ENCODE results near the gene ITGBL1. TPM values are rescaled to one million over a fixed set of nuclear protein-coding genes. Genes with fewer than 3 reads are reported as not detected.

ITGBL1 gene
- polyA plus RNA-seq, 3 donors, result not detected

- WGBS (ENCODE audit: insufficient coverage), result no CpG with 5 or more reads among the region's 5 CpGs
- Histone ChIP-seq H3K27me3 (ENCODE audit: control insufficient read depth in 2 of 2, insufficient read depth in 2 of 2, low read length in 2 of 2) (no peaks in the 10 kb centered on the region), H3K27ac (ENCODE audit: low read depth in 1 of 2, low read length in 2 of 2) (no peak overlapping the region), H3K36me3 (replicated peaks in 1 of 2; ENCODE audit: control insufficient read depth in 1 of 2, insufficient read depth in 2 of 2, low read length in 2 of 2) (no peaks in the 10 kb centered on the region), H3K4me1 (ENCODE audit: control insufficient read depth in 1 of 2, insufficient read depth in 2 of 2, low read length in 2 of 2) (no peaks in the 10 kb centered on the region), H3K9me3 (replicated peaks in 1 of 2; ENCODE audit: control insufficient read depth in 1 of 2, insufficient read depth in 1 of 2, low read length in 2 of 2) (no peaks in the 10 kb centered on the region), H4K20me1 (ENCODE audit: insufficient read depth, low read length) (no peaks in the 10 kb centered on the region), H2AFZ (ENCODE audit: insufficient read depth, low read depth, low read length, poor library complexity, severe bottlenecking) (no peak overlapping the region), H3K4me2 (replicated peaks; ENCODE audit: extremely low read depth, low read length, poor library complexity, severe bottlenecking) (no peak overlapping the region), H3K79me2 (ENCODE audit: insufficient read depth, low read length) (no peaks in the 10 kb centered on the region), H3K9ac (ENCODE audit: insufficient read depth, low read length, poor library complexity, severe bottlenecking) (no peak overlapping the region), H3K4me3 (replicated peaks in 1 of 3; ENCODE audit: low read depth in 2 of 3, low read length in 3 of 3) (no peak overlapping the region)
- intact Hi-C loops (cut with micrococcal nuclease), result no loop called here
- Mint-ChIP-seq H3K9me3 (no peaks in the 10 kb centered on the region), H3K27ac (no peak overlapping the region), H3K27me3 (ENCODE audit: low read depth in 3 of 3) (peaks cover 0 to 2% (median 0%) of the 10 kb centered on the region in 3 donors), H3K36me3 (no peaks in the 10 kb centered on the region), H3K4me1 (no peaks in the 10 kb centered on the region), H3K4me3 (no peak overlapping the region)
- DNase-seq, result no peak
- no peak for TF ChIP-seq CTCF (IDR thresholded peaks at IDR 0.05)
Measured at GRCh38 chr13:101522607-101523006, 70.1 kb downstream of the ITGBL1 start.

GRCh38 chr13:101523154-101524131, 71.0 kb downstream of the ITGBL1 start:
- Histone ChIP-seq H3K4me2 (replicated peaks; ENCODE audit: extremely low read depth, low read length, poor library complexity, severe bottlenecking) (no peak overlapping the region), H3K9ac (ENCODE audit: insufficient read depth, low read length, poor library complexity, severe bottlenecking) (no peak overlapping the region), H3K36me3 (replicated peaks in 1 of 2; ENCODE audit: control insufficient read depth in 1 of 2, insufficient read depth in 2 of 2, low read length in 2 of 2) (no peaks in the 10 kb centered on the region), H3K9me3 (replicated peaks in 1 of 2; ENCODE audit: control insufficient read depth in 1 of 2, insufficient read depth in 1 of 2, low read length in 2 of 2) (no peaks in the 10 kb centered on the region), H3K27ac (ENCODE audit: low read depth in 1 of 2, low read length in 2 of 2) (no peak overlapping the region), H2AFZ (ENCODE audit: insufficient read depth, low read depth, low read length, poor library complexity, severe bottlenecking) (no peak overlapping the region), H3K79me2 (ENCODE audit: insufficient read depth, low read length) (no peaks in the 10 kb centered on the region), H3K4me3 (replicated peaks in 1 of 3; ENCODE audit: low read depth in 2 of 3, low read length in 3 of 3) (no peak overlapping the region), H3K27me3 (ENCODE audit: control insufficient read depth in 2 of 2, insufficient read depth in 2 of 2, low read length in 2 of 2) (no peaks in the 10 kb centered on the region), H3K4me1 (ENCODE audit: control insufficient read depth in 1 of 2, insufficient read depth in 2 of 2, low read length in 2 of 2) (no peaks in the 10 kb centered on the region), H4K20me1 (ENCODE audit: insufficient read depth, low read length) (no peaks in the 10 kb centered on the region)
- TF ChIP-seq CTCF (IDR thresholded peaks at IDR 0.05), result no peak
- DNase-seq, result no peak
- intact Hi-C loops (cut with micrococcal nuclease), result no loop called here
- 67% methylated on average over 1 of the region's 8 CpGs for WGBS (ENCODE audit: insufficient coverage)
- Mint-ChIP-seq H3K4me1 (no peaks in the 10 kb centered on the region), H3K27me3 (ENCODE audit: low read depth in 3 of 3) (peaks cover 0 to 2% (median 0%) of the 10 kb centered on the region in 3 donors), H3K36me3 (no peaks in the 10 kb centered on the region), H3K27ac (no peak overlapping the region), H3K9me3 (no peaks in the 10 kb centered on the region), H3K4me3 (no peak overlapping the region)

All from CD14-positive monocyte (primary cell).